Lung (tissue), 12 donors: ENCODE data around the gene NPEPPS. TPM values are rescaled to one million over a fixed set of nuclear protein-coding genes. Genes with fewer than 3 reads are reported as not detected.
A peak's percentile ranks its signal among the peaks of the same experiment; 100 is the strongest.

Source experiments
- ATAC-seq: fragments of 200-7000 bp; cut with Tn5 transposase; one replicate; pipeline ENCODE4 v1.9.1; 2020; ENCODE audit warnings: moderate number of reproducible peaks; ENCODE audit not compliant: insufficient read depth, low FRiP score
- DNase-seq, 3 donors: peaks; one replicate each; pipeline ENCODE4 v3.0.0-alpha.2; 2013 to 2017
- H3K27ac ChIP-seq, 2 donors: one replicate each; pipeline ENCODE4 v1.5.1; 2013; ENCODE audit warnings: mild to moderate bottlenecking in 2 of 2, moderate library complexity in 2 of 2, control low read depth in 1 of 2, inconsistent platforms in 1 of 2, low read depth in 1 of 2, low read length in 1 of 2
- H3K27me3 ChIP-seq, 3 donors: one replicate each; pipeline ENCODE4 v1.5.1; 2013; ENCODE audit warnings: low read length in 2 of 3; ENCODE audit not compliant: control insufficient read depth in 3 of 3, insufficient read depth in 3 of 3
- H3K36me3 ChIP-seq, 4 donors: one replicate each; pipeline ENCODE4 v1.5.1; 2013; ENCODE audit warnings: low read length in 4 of 4, mild to moderate bottlenecking in 1 of 4, moderate library complexity in 1 of 4; ENCODE audit not compliant: control insufficient read depth in 4 of 4, insufficient read depth in 4 of 4
- H3K4me1 ChIP-seq, 5 donors: one replicate each; pipeline ENCODE4 v1.5.1; 2013; ENCODE audit warnings: low read length in 5 of 5, mild to moderate bottlenecking in 2 of 5, moderate library complexity in 1 of 5; ENCODE audit not compliant: control insufficient read depth in 5 of 5, insufficient read depth in 5 of 5
- H3K4me3 ChIP-seq: one replicate; pipeline ENCODE4 v1.5.1; 2013; ENCODE audit warnings: mild to moderate bottlenecking, control low read depth, moderate library complexity
- H3K9ac ChIP-seq, 2 donors: one replicate each; pipeline ENCODE4 v1.5.1; 2013; ENCODE audit warnings: low read length in 2 of 2, control low read depth in 1 of 2; ENCODE audit not compliant: insufficient read depth in 1 of 2
- H3K9me3 ChIP-seq, 4 donors: one replicate each; pipeline ENCODE4 v1.5.1; 2013; ENCODE audit warnings: low read length in 3 of 4, mild to moderate bottlenecking in 1 of 4, moderate library complexity in 1 of 4; ENCODE audit not compliant: control insufficient read depth in 4 of 4, insufficient read depth in 3 of 4
- WGBS, 2 donors: extraction: QIAGEN DNeasy Blood & Tissue Kit; methylation state at CpG; one replicate each; pipeline ENCODE4 v1.1.7; 2013; 5-methylcytosine and 5-hydroxymethylcytosine counted together
- polyA plus RNA-seq, 2 donors: library from polyadenylated mRNA; stranded (reverse); fragments of 200-250 nt; gene quantifications; one replicate each; pipeline ENCODE4 v1.2.1, GENCODE V29; 2013
- total RNA-seq, 2 donors: library from RNA; depleted of rRNA in 1 of 2; stranded (reverse); fragments of >200 nt in 1 of 2; gene quantifications; one replicate each; pipeline ENCODE4 v1.2.1, GENCODE V29; 2014 to 2021
- TF ChIP-seq, protein P1 (sequence below): IDR thresholded peaks from 2 replicates; pipeline ENCODE4 v1.5.1; 2012; ENCODE audit warnings: mild to moderate bottlenecking; ENCODE audit errors: control extremely low read depth, extremely low read depth
- donor health status: control.
- donor health status: control.
- donor health status: Bipolar disorder and iron deficiency.
- donor health status: healthy.
- donor health status: DM: yes; HTN: yes; CAD: no.

The NPEPPS gene
- total and polyA plus RNA-seq, 4 donors: 30.1 to 245 (median 65.4) TPM

DNA sequence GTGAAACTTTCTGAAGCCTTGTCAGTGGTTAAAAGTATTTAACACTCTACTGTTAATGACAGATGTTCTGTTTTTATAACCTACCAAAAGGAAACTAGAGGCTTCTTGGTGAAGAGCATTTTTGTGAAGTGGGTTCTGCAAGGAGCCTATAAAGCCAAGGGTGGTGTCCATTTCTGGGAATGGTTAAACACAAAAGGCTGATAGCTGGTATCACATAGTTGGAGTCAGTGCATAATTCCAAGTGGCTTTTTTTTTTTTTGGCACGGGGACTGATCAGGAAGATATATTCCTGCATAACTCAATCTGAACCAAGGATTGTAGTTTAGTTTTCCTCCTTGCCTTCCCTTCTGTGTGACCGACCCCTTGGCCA, 91.3 kb downstream of the NPEPPS start:
- DNase-seq: no peak
- H3K27ac ChIP-seq: peak overlapping the region in 1 of 2 donors; percentile 50
- H3K9me3 ChIP-seq: no peaks in the 10 kb centered on the region
- peaks cover 15 to 28% (median 19%) of the 10 kb centered on the region in 4 donors for H3K36me3 ChIP-seq
- no peak for ATAC-seq
- H3K4me3 ChIP-seq: no peak overlapping the region
- TF ChIP-seq, protein P1, sequence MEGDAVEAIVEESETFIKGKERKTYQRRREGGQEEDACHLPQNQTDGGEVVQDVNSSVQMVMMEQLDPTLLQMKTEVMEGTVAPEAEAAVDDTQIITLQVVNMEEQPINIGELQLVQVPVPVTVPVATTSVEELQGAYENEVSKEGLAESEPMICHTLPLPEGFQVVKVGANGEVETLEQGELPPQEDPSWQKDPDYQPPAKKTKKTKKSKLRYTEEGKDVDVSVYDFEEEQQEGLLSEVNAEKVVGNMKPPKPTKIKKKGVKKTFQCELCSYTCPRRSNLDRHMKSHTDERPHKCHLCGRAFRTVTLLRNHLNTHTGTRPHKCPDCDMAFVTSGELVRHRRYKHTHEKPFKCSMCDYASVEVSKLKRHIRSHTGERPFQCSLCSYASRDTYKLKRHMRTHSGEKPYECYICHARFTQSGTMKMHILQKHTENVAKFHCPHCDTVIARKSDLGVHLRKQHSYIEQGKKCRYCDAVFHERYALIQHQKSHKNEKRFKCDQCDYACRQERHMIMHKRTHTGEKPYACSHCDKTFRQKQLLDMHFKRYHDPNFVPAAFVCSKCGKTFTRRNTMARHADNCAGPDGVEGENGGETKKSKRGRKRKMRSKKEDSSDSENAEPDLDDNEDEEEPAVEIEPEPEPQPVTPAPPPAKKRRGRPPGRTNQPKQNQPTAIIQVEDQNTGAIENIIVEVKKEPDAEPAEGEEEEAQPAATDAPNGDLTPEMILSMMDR: no peak
- 68 to 82% methylated on average over 2 of the region's 2 CpGs for WGBS, 2 donors
- no peaks in the 10 kb centered on the region for H3K27me3 ChIP-seq
- H3K4me1 ChIP-seq: peaks cover 0 to 6% (median 0%) of the 10 kb centered on the region in 5 donors
- no peak overlapping the region for H3K9ac ChIP-seq

DNA sequence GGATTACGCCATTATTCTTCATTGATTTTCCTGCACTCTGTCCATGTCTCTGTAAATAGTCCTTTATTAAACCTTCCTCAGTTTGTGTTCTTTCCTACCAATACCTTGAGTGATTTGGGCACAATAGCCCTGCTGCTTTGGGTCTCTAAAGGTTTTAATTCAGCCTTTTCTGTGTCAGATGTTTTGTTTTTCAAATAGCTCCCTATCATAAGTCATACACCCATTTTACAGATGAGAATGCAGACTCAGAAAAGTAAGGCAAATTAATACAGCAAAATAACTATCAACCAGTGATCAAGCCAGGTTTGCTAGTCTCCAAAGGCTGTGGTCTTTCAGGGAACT, 93.8 kb downstream of the NPEPPS start:
- no peak overlapping the region for H3K27ac ChIP-seq
- ATAC-seq (no peak), DNase-seq (no peak)
- H3K4me3 ChIP-seq: no peak overlapping the region
- peaks cover 4 to 18% (median 10%) of the 10 kb centered on the region in 4 donors for H3K36me3 ChIP-seq
- H3K27me3 ChIP-seq: no peaks in the 10 kb centered on the region
- H3K4me1 ChIP-seq: peaks cover 0 to 6% (median 0%) of the 10 kb centered on the region in 5 donors
- TF ChIP-seq, protein P1: no peak
- no peaks in the 10 kb centered on the region for H3K9me3 ChIP-seq
- no peak overlapping the region for H3K9ac ChIP-seq
- 55 to 67% methylated on average over 1 of the region's 1 CpG for WGBS, 2 donors

DNA sequence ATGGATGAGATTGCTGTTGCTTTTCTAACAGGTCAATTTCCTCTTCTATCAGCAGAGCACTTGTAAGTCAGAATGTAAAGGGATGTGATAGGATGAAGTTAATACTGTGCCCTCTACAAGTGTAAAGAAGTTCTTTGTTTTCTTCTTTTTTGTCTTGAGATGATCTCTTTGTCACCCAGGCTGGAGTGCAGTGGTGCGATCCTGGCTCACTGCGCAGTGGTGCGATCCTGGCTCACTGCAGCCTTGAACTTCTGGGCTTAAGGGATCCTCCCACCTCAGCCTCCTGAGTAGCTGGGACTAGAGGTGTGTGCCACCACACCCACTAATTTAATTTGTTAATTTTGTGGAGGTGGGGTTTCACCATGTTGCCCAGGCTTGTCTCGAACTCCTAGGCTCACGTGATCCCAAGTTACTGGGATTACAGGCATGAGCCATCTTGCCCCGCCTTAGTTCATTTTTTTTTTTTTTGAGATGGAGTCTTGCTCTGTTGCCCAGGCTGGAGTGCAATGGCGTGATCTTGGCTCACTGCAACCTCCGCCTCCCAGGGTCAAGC, 97.2 kb downstream of the NPEPPS start:
- Histone ChIP-seq H3K4me3 (no peak overlapping the region), H3K27me3 (no peaks in the 10 kb centered on the region), H3K9ac (no peak overlapping the region), H3K27ac (no peak overlapping the region), H3K36me3 (peaks cover 0 to 9% (median 6%) of the 10 kb centered on the region in 4 donors), H3K9me3 (no peaks in the 10 kb centered on the region), H3K4me1 (peaks cover 0 to 2% (median 0%) of the 10 kb centered on the region in 5 donors)
- DNase-seq (no peak), ATAC-seq (no peak)
- TF ChIP-seq, protein P1: no peak
- WGBS, 2 donors: 96 to 97% methylated on average over 8 of the region's 8 CpGs

DNA sequence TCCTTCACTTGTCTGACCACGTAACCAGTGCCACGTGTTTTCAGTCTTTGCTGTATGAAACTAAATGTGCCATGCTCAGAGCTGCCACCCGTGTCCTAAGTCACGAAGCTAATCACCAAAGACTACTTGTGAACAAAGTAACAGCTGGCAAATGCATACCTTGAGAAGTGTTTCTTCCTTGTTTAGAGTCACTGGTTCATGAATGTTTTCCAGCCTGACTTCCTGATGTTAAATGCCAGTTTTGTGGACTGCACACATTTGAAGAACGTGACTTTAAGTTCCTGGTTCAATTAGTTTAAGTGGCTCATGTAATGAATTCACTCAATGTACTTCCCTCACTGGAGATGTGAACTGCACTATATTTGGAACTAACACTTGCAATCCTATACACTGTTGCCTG, 98.9 kb downstream of the NPEPPS start:
- WGBS, 2 donors: 68 to 86% methylated on average over 5 of the region's 5 CpGs
- DNase-seq: no peak

More for the DNA sequence above, 98.9 kb downstream of the NPEPPS start:
- H3K9me3 ChIP-seq: no peaks in the 10 kb centered on the region
- no peaks in the 10 kb centered on the region for H3K27me3 ChIP-seq
- no peak overlapping the region for H3K9ac ChIP-seq
- TF ChIP-seq, protein P1: no peak
- H3K4me3 ChIP-seq: no peak overlapping the region
- ATAC-seq: no peak
- H3K27ac ChIP-seq: no peak overlapping the region
- peaks cover 0 to 6% (median 2%) of the 10 kb centered on the region in 4 donors for H3K36me3 ChIP-seq
- H3K4me1 ChIP-seq: peaks cover 0 to 2% (median 0%) of the 10 kb centered on the region in 5 donors
